Activated B cell treated with CpG ODN at 0.5 μM for 24 hours (primary cell): ENCODE measurements around the gene HERC5. TPM values are rescaled to one million over a fixed set of nuclear protein-coding genes. Genes with fewer than 3 reads are reported as not detected.

Experiments used
- ATAC-seq: fragments of 200-7000 bp; cut with Tn5 transposase; one replicate; pipeline ENCODE4 v1.10.0; 2021; ENCODE audit warnings: low read depth, mild to moderate bottlenecking, moderate library complexity
- CTCF ChIA-PET: fragments of 350-600 bp; sonication (Branson Sonifier 250); formaldehyde crosslinking; loops from one replicate; lab custom pipeline; 2021; ENCODE audit warnings: antibody characterized with exemption; lab: Charles Lee
- POLR2A ChIA-PET: fragments of 350-600 bp; sonication (Branson Sonifier 250); formaldehyde crosslinking; loops from one replicate; lab custom pipeline; 2021; ENCODE audit warnings: antibody characterized with exemption; lab: Charles Lee
- DNase-seq: peaks from one replicate; pipeline ENCODE4 v3.0.0; 2022
- H3K27ac Mint-ChIP-seq: one replicate; pipeline ENCODE4 v1.8.0; 2020; ENCODE audit warnings: mixed read lengths
- H3K27me3 Mint-ChIP-seq: one replicate; pipeline ENCODE4 v1.8.0; 2021; ENCODE audit warnings: mixed read lengths
- H3K36me3 Mint-ChIP-seq: one replicate; pipeline ENCODE4 v1.8.0; 2021; ENCODE audit warnings: low read depth, mixed read lengths
- H3K4me1 Mint-ChIP-seq: one replicate; pipeline ENCODE4 v1.8.0; 2021; ENCODE audit warnings: mixed read lengths
- H3K4me3 Mint-ChIP-seq: one replicate; pipeline ENCODE4 v1.8.0; 2020; ENCODE audit warnings: mild to moderate bottlenecking, mixed read lengths
- H3K9me3 Mint-ChIP-seq: one replicate; pipeline ENCODE4 v1.8.0; 2020; ENCODE audit warnings: mixed read lengths
- CTCF ChIP-seq: fragments of 200-600 bp; IDR thresholded peaks from one replicate; pipeline ENCODE4 v1.8.0; 2022; ENCODE audit warnings: antibody characterized with exemption, mild to moderate bottlenecking
- intact Hi-C: fragments of 100-400 bp; cut with micrococcal nuclease; formaldehyde crosslinking; loops from one replicate; pipeline ENCODE4 v1.15.1; 2024
- total RNA-seq: library from RNA; stranded (reverse); gene quantifications from 2 replicates; pipeline ENCODE4 v1.2.3, GENCODE V29; 2022

Gene HERC5
- total RNA-seq, 1 donor from 2014 or later = 4.8 TPM

GRCh38 chr4:88440146-88440545 lies 16.8 kb upstream of the HERC5 start:
- no peaks in the 10 kb centered on the region for H3K27me3 Mint-ChIP-seq
- no peak overlapping the region for H3K4me3 Mint-ChIP-seq
- peaks cover 2% of the 10 kb centered on the region for H3K9me3 Mint-ChIP-seq
- no peaks in the 10 kb centered on the region for H3K4me1 Mint-ChIP-seq
- ATAC-seq = no peak
- no peak for TF ChIP-seq CTCF
- CTCF ChIA-PET = interaction anchor here (0.6 kb wide), 1 partner anchor 167 kb away, joined by 3 read pairs; no protein-coding TSS in a partner anchor
- no peak overlapping the region for H3K27ac Mint-ChIP-seq
- no peak for DNase-seq
- H3K36me3 Mint-ChIP-seq = peaks cover 43% of the 10 kb centered on the region
- POLR2A ChIA-PET = no interaction called here
- intact Hi-C loops = loop anchor here (5.0 kb wide), 1 partner anchor 43 kb away; no protein-coding TSS in a partner anchor

GRCh38 chr4:88441696-88442095 lies 15.2 kb upstream of the HERC5 start:
- intact Hi-C loops = loop anchor here (5.0 kb wide), 1 partner anchor 44 kb away; no protein-coding TSS in a partner anchor
- H3K27ac Mint-ChIP-seq = no peak overlapping the region
- TF ChIP-seq CTCF = no peak
- ChIA-PET CTCF (no interaction called here), POLR2A (no interaction called here)
- H3K27me3 Mint-ChIP-seq = no peaks in the 10 kb centered on the region
- no peak for DNase-seq
- no peak for ATAC-seq
- H3K9me3 Mint-ChIP-seq = peaks cover 2% of the 10 kb centered on the region
- H3K4me3 Mint-ChIP-seq = no peak overlapping the region
- H3K4me1 Mint-ChIP-seq = no peaks in the 10 kb centered on the region
- peaks cover 35% of the 10 kb centered on the region for H3K36me3 Mint-ChIP-seq

GRCh38 chr4:88442689-88443191 lies 14.2 kb upstream of the HERC5 start:
- peaks cover 2% of the 10 kb centered on the region for H3K9me3 Mint-ChIP-seq
- H3K4me3 Mint-ChIP-seq = no peak overlapping the region
- peaks cover 32% of the 10 kb centered on the region for H3K36me3 Mint-ChIP-seq

GRCh38 chr4:88443486-88443885 lies 13.4 kb upstream of the HERC5 start:
- Mint-ChIP-seq H3K27me3 (no peaks in the 10 kb centered on the region), H3K36me3 (peaks cover 32% of the 10 kb centered on the region), H3K4me3 (no peak overlapping the region), H3K9me3 (peaks cover 2% of the 10 kb centered on the region), H3K27ac (no peak overlapping the region), H3K4me1 (no peaks in the 10 kb centered on the region)
- intact Hi-C loops = loop anchor here (5.0 kb wide), 1 partner anchor 46 kb away; no protein-coding TSS in a partner anchor
- no peak for DNase-seq
- ChIA-PET POLR2A (interaction anchor here (0.6 kb wide), 1 partner anchor 27 kb away, joined by 3 read pairs; no protein-coding TSS in a partner anchor), CTCF (no interaction called here)
- no peak for ATAC-seq
- no peak for TF ChIP-seq CTCF

More at GRCh38 chr4:88442689-88443191, 14.2 kb upstream of the HERC5 start:
- ChIA-PET POLR2A (no interaction called here), CTCF (no interaction called here)
- intact Hi-C loops = loop anchor here (5.0 kb wide), 1 partner anchor 45 kb away; no protein-coding TSS in a partner anchor
- Mint-ChIP-seq H3K4me1 (no peaks in the 10 kb centered on the region), H3K27ac (no peak overlapping the region), H3K27me3 (no peaks in the 10 kb centered on the region)
- ATAC-seq (no peak), DNase-seq (no peak)
- no peak for TF ChIP-seq CTCF

- intact Hi-C loops = no loop called here
- POLR2A ChIA-PET = interaction anchor here (1.3 kb wide), 1 partner anchor 10 kb away, joined by 3 read pairs; no protein-coding TSS in a partner anchor
- peaks cover 21% of the 10 kb centered on the region for H3K36me3 Mint-ChIP-seq
- no peak for TF ChIP-seq CTCF
- CTCF ChIA-PET = no interaction called here
- H3K27ac Mint-ChIP-seq = no peak overlapping the region
- ATAC-seq = no peak
- H3K4me3 Mint-ChIP-seq = no peak overlapping the region
- peaks cover 2% of the 10 kb centered on the region for H3K9me3 Mint-ChIP-seq
- H3K27me3 Mint-ChIP-seq = no peaks in the 10 kb centered on the region
- H3K4me1 Mint-ChIP-seq = no peaks in the 10 kb centered on the region
- DNase-seq = no peak
Measured at GRCh38 chr4:88445252-88445651, 11.7 kb upstream of the HERC5 start.
